Measurements from ENCODE around the gene ABCC4. TPM values are rescaled to one million over a fixed set of nuclear protein-coding genes. Genes with fewer than 3 reads are reported as not detected.
A peak's percentile ranks its signal among the peaks of the same experiment; 100 is the strongest.

ABCC4 gene
- total and polyA plus RNA-seq, 4 donors = 0.74 to 22.5 (median 2.0) TPM

- Histone ChIP-seq H3K9ac (ENCODE audit: low read depth in 1 of 2, low read length in 2 of 2) (no peak overlapping the region), H3K4me1 (ENCODE audit: control insufficient read depth in 4 of 4, insufficient read depth in 4 of 4, low read length in 3 of 4) (peaks cover 0 to 11% (median 4%) of the 10 kb centered on the region in 4 donors), H3K9me3 (ENCODE audit: control insufficient read depth in 4 of 4, low read length in 3 of 4) (no peaks in the 10 kb centered on the region), H3K4me3 (ENCODE audit: low read depth in 1 of 3, low read length in 3 of 3) (no peak overlapping the region), H3K27ac (ENCODE audit: low read depth in 1 of 2, low read length in 2 of 2) (no peak overlapping the region), H3K36me3 (ENCODE audit: control insufficient read depth in 4 of 4, insufficient read depth in 3 of 4, low read depth in 1 of 4, low read length in 3 of 4) (no peaks in the 10 kb centered on the region), H3K27me3 (ENCODE audit: control insufficient read depth in 4 of 4, insufficient read depth in 4 of 4, low read length in 3 of 4) (no peaks in the 10 kb centered on the region)
- DNase-seq (ENCODE audit: low spot score) = no peak
- 95% methylated on average over 4 of the region's 4 CpGs for WGBS
- TF ChIP-seq ZBTB33 (IDR thresholded peaks at IDR 0.05) (no peak), CTCF (IDR thresholded peaks at IDR 0.05; ENCODE audit: low read depth, low read length, missing input control) (no peak), GABPA (IDR thresholded peaks at IDR 0.05 in 1 of 2, conservative IDR thresholded peaks at IDR 0.05 in 1 of 2) (no peak), ATF3 (IDR thresholded peaks at IDR 0.05) (no peak)
These were observed 103.7 kb downstream of the ABCC4 start for GRCh38 chr13:95197548-95197947.

GRCh38 chr13:95195146-95195545, 106.1 kb downstream of the ABCC4 start:
- Histone ChIP-seq H3K4me1 (ENCODE audit: control insufficient read depth in 4 of 4, insufficient read depth in 4 of 4, low read length in 3 of 4) (peaks cover 0 to 11% (median 4%) of the 10 kb centered on the region in 4 donors), H3K9me3 (ENCODE audit: control insufficient read depth in 4 of 4, low read length in 3 of 4) (no peaks in the 10 kb centered on the region), H3K27ac (ENCODE audit: low read depth in 1 of 2, low read length in 2 of 2) (no peak overlapping the region), H3K27me3 (ENCODE audit: control insufficient read depth in 4 of 4, insufficient read depth in 4 of 4, low read length in 3 of 4) (no peaks in the 10 kb centered on the region), H3K9ac (ENCODE audit: low read depth in 1 of 2, low read length in 2 of 2) (no peak overlapping the region), H3K4me3 (ENCODE audit: low read depth in 1 of 3, low read length in 3 of 3) (no peak overlapping the region), H3K36me3 (ENCODE audit: control insufficient read depth in 4 of 4, insufficient read depth in 3 of 4, low read depth in 1 of 4, low read length in 3 of 4) (no peaks in the 10 kb centered on the region)
- TF ChIP-seq RXRA (IDR thresholded peaks at IDR 0.05) = no peak
- no peak for TF ChIP-seq YY1 (IDR thresholded peaks at IDR 0.05)
- TF ChIP-seq ATF3 (IDR thresholded peaks at IDR 0.05) = no peak
- TF ChIP-seq RAD21 (IDR thresholded peaks at IDR 0.05) = no peak
- no peak for TF ChIP-seq NR2F2 (IDR thresholded peaks at IDR 0.05)
- no peak for TF ChIP-seq FOXA2 (IDR thresholded peaks at IDR 0.05)
- DNase-seq (ENCODE audit: low spot score) = no peak
- 94% methylated on average over 6 of the region's 6 CpGs for WGBS

GRCh38 chr13:95193509-95194230, 107.6 kb downstream of the ABCC4 start:
- TF ChIP-seq MAX (IDR thresholded peaks at IDR 0.05) (no peak), HNF4A (conservative IDR thresholded peaks at IDR 0.05) (peak in 1 of 2 donors; percentile 65), RXRA (IDR thresholded peaks at IDR 0.05) (peak in 1 of 2 donors; percentile 40)
- Histone ChIP-seq H3K27ac (ENCODE audit: low read depth in 1 of 2, low read length in 2 of 2) (peak overlapping the region; percentile 78 to 88), H3K36me3 (ENCODE audit: control insufficient read depth in 4 of 4, insufficient read depth in 3 of 4, low read depth in 1 of 4, low read length in 3 of 4) (no peaks in the 10 kb centered on the region), H3K27me3 (ENCODE audit: control insufficient read depth in 4 of 4, insufficient read depth in 4 of 4, low read length in 3 of 4) (no peaks in the 10 kb centered on the region), H3K4me1 (ENCODE audit: control insufficient read depth in 4 of 4, insufficient read depth in 4 of 4, low read length in 3 of 4) (peaks cover 0 to 11% (median 4%) of the 10 kb centered on the region in 4 donors), H3K9ac (ENCODE audit: low read depth in 1 of 2, low read length in 2 of 2) (no peak overlapping the region), H3K9me3 (ENCODE audit: control insufficient read depth in 4 of 4, low read length in 3 of 4) (no peaks in the 10 kb centered on the region), H3K4me3 (ENCODE audit: low read depth in 1 of 3, low read length in 3 of 3) (peak overlapping the region in 2 of 3 donors; percentile 23 to 30)
- 69% methylated on average over 13 of the region's 13 CpGs for WGBS
- DNase-seq (ENCODE audit: low spot score) = no peak
